ENCODE data around the gene NRL. TPM values are rescaled to one million over a fixed set of nuclear protein-coding genes. Genes with fewer than 3 reads are reported as not detected.

The NRL gene
- total and polyA plus RNA-seq, 4 donors, result 1.5 to 3.2 (median 2.8) TPM

- Histone ChIP-seq H3K27ac (ENCODE audit: low read depth in 1 of 2, low read length in 2 of 2) (peak overlapping the region in 1 of 2 donors; percentile 24), H3K4me1 (ENCODE audit: control insufficient read depth in 4 of 4, insufficient read depth in 4 of 4, low read length in 3 of 4) (peaks cover 30 to 55% (median 47%) of the 10 kb centered on the region in 4 donors), H3K9me3 (ENCODE audit: control insufficient read depth in 4 of 4, low read length in 3 of 4) (no peaks in the 10 kb centered on the region), H3K36me3 (ENCODE audit: control insufficient read depth in 4 of 4, insufficient read depth in 3 of 4, low read depth in 1 of 4, low read length in 3 of 4) (no peaks in the 10 kb centered on the region), H3K9ac (ENCODE audit: low read depth in 1 of 2, low read length in 2 of 2) (peak overlapping the region in 1 of 2 donors; percentile 17), H3K4me3 (ENCODE audit: low read depth in 1 of 3, low read length in 3 of 3) (no peak overlapping the region), H3K27me3 (ENCODE audit: control insufficient read depth in 4 of 4, insufficient read depth in 4 of 4, low read length in 3 of 4) (no peaks in the 10 kb centered on the region)
- no peak for TF ChIP-seq RAD21 (IDR thresholded peaks at IDR 0.05)
- TF ChIP-seq YY1 (IDR thresholded peaks at IDR 0.05), result no peak
- TF ChIP-seq RXRA (IDR thresholded peaks at IDR 0.05), result no peak
- TF ChIP-seq FOXA2 (IDR thresholded peaks at IDR 0.05), result no peak
- no peak for TF ChIP-seq NR2F2 (IDR thresholded peaks at IDR 0.05)
- no peak for TF ChIP-seq EGR1 (IDR thresholded peaks at IDR 0.05; ENCODE audit: low read depth in 2 of 2)
- TF ChIP-seq, protein P1, sequence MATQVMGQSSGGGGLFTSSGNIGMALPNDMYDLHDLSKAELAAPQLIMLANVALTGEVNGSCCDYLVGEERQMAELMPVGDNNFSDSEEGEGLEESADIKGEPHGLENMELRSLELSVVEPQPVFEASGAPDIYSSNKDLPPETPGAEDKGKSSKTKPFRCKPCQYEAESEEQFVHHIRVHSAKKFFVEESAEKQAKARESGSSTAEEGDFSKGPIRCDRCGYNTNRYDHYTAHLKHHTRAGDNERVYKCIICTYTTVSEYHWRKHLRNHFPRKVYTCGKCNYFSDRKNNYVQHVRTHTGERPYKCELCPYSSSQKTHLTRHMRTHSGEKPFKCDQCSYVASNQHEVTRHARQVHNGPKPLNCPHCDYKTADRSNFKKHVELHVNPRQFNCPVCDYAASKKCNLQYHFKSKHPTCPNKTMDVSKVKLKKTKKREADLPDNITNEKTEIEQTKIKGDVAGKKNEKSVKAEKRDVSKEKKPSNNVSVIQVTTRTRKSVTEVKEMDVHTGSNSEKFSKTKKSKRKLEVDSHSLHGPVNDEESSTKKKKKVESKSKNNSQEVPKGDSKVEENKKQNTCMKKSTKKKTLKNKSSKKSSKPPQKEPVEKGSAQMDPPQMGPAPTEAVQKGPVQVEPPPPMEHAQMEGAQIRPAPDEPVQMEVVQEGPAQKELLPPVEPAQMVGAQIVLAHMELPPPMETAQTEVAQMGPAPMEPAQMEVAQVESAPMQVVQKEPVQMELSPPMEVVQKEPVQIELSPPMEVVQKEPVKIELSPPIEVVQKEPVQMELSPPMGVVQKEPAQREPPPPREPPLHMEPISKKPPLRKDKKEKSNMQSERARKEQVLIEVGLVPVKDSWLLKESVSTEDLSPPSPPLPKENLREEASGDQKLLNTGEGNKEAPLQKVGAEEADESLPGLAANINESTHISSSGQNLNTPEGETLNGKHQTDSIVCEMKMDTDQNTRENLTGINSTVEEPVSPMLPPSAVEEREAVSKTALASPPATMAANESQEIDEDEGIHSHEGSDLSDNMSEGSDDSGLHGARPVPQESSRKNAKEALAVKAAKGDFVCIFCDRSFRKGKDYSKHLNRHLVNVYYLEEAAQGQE (IDR thresholded peaks at IDR 0.05), result no peak
- TF ChIP-seq SP1 (IDR thresholded peaks at IDR 0.05), result no peak
- no peak for TF ChIP-seq HNF4A (conservative IDR thresholded peaks at IDR 0.05)
- TF ChIP-seq, protein P2, sequence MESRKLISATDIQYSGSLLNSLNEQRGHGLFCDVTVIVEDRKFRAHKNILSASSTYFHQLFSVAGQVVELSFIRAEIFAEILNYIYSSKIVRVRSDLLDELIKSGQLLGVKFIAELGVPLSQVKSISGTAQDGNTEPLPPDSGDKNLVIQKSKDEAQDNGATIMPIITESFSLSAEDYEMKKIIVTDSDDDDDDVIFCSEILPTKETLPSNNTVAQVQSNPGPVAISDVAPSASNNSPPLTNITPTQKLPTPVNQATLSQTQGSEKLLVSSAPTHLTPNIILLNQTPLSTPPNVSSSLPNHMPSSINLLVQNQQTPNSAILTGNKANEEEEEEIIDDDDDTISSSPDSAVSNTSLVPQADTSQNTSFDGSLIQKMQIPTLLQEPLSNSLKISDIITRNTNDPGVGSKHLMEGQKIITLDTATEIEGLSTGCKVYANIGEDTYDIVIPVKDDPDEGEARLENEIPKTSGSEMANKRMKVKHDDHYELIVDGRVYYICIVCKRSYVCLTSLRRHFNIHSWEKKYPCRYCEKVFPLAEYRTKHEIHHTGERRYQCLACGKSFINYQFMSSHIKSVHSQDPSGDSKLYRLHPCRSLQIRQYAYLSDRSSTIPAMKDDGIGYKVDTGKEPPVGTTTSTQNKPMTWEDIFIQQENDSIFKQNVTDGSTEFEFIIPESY (IDR thresholded peaks at IDR 0.05), result no peak
- TF ChIP-seq HNF4G (IDR thresholded peaks at IDR 0.05), result no peak
- no peak for DNase-seq (ENCODE audit: low spot score)
- 86% methylated on average over 26 of the region's 26 CpGs for WGBS
These were observed 41.6 kb downstream of the NRL start for GRCh38 chr14:24072881-24073877.

GRCh38 chr14:24072436-24072835 is 42.3 kb downstream of the NRL start:
- no peak overlapping the region for H3K4me3 ChIP-seq (ENCODE audit: low read depth in 1 of 3, low read length in 3 of 3)
- peak overlapping the region in 1 of 2 donors; percentile 24 for H3K27ac ChIP-seq (ENCODE audit: low read depth in 1 of 2, low read length in 2 of 2)
- no peak for TF ChIP-seq YY1 (IDR thresholded peaks at IDR 0.05)
- TF ChIP-seq HNF4A (conservative IDR thresholded peaks at IDR 0.05), result peak; percentile 5 to 12
- TF ChIP-seq RXRA (IDR thresholded peaks at IDR 0.05), result peak in 1 of 2 donors; percentile 10
- no peak for TF ChIP-seq CTCF (IDR thresholded peaks at IDR 0.05; ENCODE audit: low read depth, low read length, missing input control)
- peaks cover 35 to 62% (median 54%) of the 10 kb centered on the region in 4 donors for H3K4me1 ChIP-seq (ENCODE audit: control insufficient read depth in 4 of 4, insufficient read depth in 4 of 4, low read length in 3 of 4)
- no peak for DNase-seq (ENCODE audit: low spot score)
- H3K27me3 ChIP-seq (ENCODE audit: control insufficient read depth in 4 of 4, insufficient read depth in 4 of 4, low read length in 3 of 4), result no peaks in the 10 kb centered on the region
- peak overlapping the region in 1 of 2 donors; percentile 17 for H3K9ac ChIP-seq (ENCODE audit: low read depth in 1 of 2, low read length in 2 of 2)
- no peaks in the 10 kb centered on the region for H3K9me3 ChIP-seq (ENCODE audit: control insufficient read depth in 4 of 4, low read length in 3 of 4)
- H3K36me3 ChIP-seq (ENCODE audit: control insufficient read depth in 4 of 4, insufficient read depth in 3 of 4, low read depth in 1 of 4, low read length in 3 of 4), result no peaks in the 10 kb centered on the region
- WGBS, result 26% methylated on average over 7 of the region's 7 CpGs
